ENCODE measurements around the gene CCR4.

CCR4 gene

GRCh38 chr3:32995098-32995497 is 43.7 kb downstream of the CCR4 start:
- H3K4me3 ChIP-seq (ENCODE audit: insufficient read depth, low read depth, low read length, poor library complexity, severe bottlenecking), result no peak overlapping the region
- H3K9me3 ChIP-seq (ENCODE audit: control insufficient read depth, low read length), result no peaks in the 10 kb centered on the region
- no peak for DNase-seq
- H3K4me1 ChIP-seq (ENCODE audit: control insufficient read depth, insufficient read depth, low read length, poor library complexity, severe bottlenecking), result peaks cover 37% of the 10 kb centered on the region
- H3K27me3 ChIP-seq (replicated peaks; ENCODE audit: control insufficient read depth, insufficient read depth, low read length, poor library complexity, severe bottlenecking), result no peaks in the 10 kb centered on the region
- H3K27ac ChIP-seq (ENCODE audit: insufficient read depth, low read length, poor library complexity, severe bottlenecking), result no peak overlapping the region
- no peaks in the 10 kb centered on the region for H3K36me3 ChIP-seq (ENCODE audit: control insufficient read depth, insufficient read depth, low read length)

DNA sequence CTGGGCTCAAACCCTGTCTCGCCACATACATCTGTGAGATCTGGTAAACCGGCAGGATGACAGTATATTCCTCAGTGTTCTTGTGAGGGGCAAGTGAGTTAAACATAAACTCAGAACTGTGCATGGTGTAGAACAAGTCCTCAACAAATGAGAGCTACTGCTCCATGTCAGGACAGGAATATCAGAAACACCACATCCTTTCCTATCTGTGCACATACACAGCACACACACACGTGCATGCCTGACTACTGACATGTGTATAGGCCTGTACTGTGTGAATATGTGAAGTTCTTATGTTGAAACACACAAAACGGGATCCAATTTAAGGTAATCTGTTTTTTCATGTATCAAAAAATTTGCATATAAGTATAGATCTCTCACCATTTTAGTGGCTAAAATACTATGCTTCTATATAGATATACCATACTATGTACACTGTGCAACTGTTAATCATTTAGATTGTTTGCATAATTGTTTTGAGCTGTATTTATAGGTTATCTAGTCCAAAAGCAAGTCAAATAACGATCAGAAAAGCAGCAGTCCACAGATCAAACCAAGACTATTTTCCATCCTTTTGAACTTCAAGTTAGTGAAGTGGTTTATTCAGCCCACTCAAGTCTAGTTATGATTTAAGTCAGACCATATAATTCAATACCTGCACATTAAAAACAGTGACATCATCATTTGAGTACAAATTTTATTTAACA is 44.8 kb downstream of the CCR4 start:
- H3K9me3 ChIP-seq (ENCODE audit: control insufficient read depth, low read length), result no peaks in the 10 kb centered on the region
- DNase-seq, result no peak
- no peaks in the 10 kb centered on the region for H3K36me3 ChIP-seq (ENCODE audit: control insufficient read depth, insufficient read depth, low read length)
- peaks cover 44% of the 10 kb centered on the region for H3K4me1 ChIP-seq (ENCODE audit: control insufficient read depth, insufficient read depth, low read length, poor library complexity, severe bottlenecking)
- H3K27ac ChIP-seq (ENCODE audit: insufficient read depth, low read length, poor library complexity, severe bottlenecking), result no peak overlapping the region
- H3K4me3 ChIP-seq (ENCODE audit: insufficient read depth, low read depth, low read length, poor library complexity, severe bottlenecking), result no peak overlapping the region
- no peaks in the 10 kb centered on the region for H3K27me3 ChIP-seq (replicated peaks; ENCODE audit: control insufficient read depth, insufficient read depth, low read length, poor library complexity, severe bottlenecking)

GRCh38 chr3:32996755-32997091 is 45.3 kb downstream of the CCR4 start:
- Histone ChIP-seq H3K27me3 (replicated peaks; ENCODE audit: control insufficient read depth, insufficient read depth, low read length, poor library complexity, severe bottlenecking) (no peaks in the 10 kb centered on the region), H3K9me3 (ENCODE audit: control insufficient read depth, low read length) (no peaks in the 10 kb centered on the region)
- DNase-seq, result no peak

DNA sequence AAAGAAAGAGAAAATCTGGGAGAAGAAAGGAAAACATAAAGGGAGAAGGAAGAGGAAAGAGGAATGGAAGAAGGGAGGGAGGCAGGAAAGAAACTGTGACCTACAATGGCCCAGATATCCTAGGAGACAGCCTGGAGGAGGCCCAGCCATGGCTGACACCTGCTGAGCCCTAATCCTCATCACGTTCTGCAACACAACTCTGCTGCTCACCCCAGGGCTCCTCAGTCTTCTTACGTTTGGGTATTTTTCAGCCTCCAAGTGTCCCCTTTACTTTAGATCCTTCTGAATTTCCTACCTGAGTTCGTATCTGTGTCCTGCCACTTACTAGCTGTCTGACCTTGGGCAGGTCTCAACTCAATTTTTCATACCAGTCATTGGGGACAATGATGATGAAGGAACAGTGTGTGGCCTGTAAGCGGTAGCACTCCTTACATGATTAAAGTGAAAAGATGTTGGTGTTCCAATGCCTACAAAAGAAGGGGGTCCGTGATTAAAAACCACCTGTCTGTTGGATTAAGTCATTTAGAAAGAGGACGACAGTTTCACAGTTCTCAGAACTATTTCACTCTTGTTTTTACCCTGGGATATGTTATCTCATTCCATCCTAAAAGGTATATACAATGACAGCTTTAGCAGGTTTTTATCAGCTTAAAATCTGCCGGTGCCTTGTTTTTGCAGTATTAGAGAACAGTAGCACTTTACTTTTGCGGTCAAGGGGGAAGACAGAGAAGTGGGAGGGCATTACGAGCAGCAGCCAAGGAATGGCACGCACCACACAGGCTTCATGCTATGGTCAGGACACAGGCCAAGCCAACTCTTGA is 47.4 kb downstream of the CCR4 start:
- Histone ChIP-seq H3K36me3 (ENCODE audit: control insufficient read depth, insufficient read depth, low read length) (no peaks in the 10 kb centered on the region), H3K4me1 (ENCODE audit: control insufficient read depth, insufficient read depth, low read length, poor library complexity, severe bottlenecking) (peaks cover 43% of the 10 kb centered on the region), H3K4me3 (ENCODE audit: insufficient read depth, low read depth, low read length, poor library complexity, severe bottlenecking) (no peak overlapping the region), H3K27ac (ENCODE audit: insufficient read depth, low read length, poor library complexity, severe bottlenecking) (peak overlapping the region; percentile 43), H3K27me3 (replicated peaks; ENCODE audit: control insufficient read depth, insufficient read depth, low read length, poor library complexity, severe bottlenecking) (no peaks in the 10 kb centered on the region), H3K9me3 (ENCODE audit: control insufficient read depth, low read length) (no peaks in the 10 kb centered on the region)
- DNase-seq, result no peak

More at GRCh38 chr3:32996755-32997091, 45.3 kb downstream of the CCR4 start:
- Histone ChIP-seq H3K27ac (ENCODE audit: insufficient read depth, low read length, poor library complexity, severe bottlenecking) (no peak overlapping the region), H3K4me3 (ENCODE audit: insufficient read depth, low read depth, low read length, poor library complexity, severe bottlenecking) (no peak overlapping the region), H3K36me3 (ENCODE audit: control insufficient read depth, insufficient read depth, low read length) (no peaks in the 10 kb centered on the region), H3K4me1 (ENCODE audit: control insufficient read depth, insufficient read depth, low read length, poor library complexity, severe bottlenecking) (peaks cover 48% of the 10 kb centered on the region)

DNA sequence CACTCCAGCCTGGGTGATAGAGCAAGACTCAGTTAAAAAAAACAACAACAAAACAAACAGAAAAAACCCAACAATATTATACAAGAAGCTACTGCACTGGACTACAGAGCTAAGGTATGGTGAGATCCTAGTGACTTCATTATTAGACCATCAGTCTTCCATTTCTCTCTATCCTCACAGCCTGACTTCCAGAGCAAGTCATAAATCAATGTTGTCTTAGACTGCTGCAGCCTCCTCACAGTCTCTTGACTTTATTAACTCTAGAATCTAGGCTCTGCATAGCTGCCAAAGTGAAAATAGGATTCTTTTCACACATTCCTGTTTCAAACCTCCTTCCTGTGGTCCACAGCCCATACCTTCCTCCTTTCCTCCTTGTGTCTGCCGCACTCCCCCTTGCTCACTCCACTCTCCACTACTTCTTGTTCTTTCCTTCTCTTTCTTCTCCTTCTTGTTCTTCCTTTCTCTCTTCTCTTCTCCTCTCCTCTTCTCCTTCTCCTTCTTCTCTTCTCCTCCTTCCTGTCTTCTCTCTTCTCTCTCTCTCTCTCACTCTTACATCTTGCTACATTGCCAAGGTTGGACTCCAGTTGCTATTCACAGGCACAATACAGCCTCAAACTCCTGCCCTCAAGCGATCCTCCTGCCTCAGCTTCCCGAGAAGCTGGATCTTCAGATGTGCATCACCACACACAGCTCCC is 49.4 kb downstream of the CCR4 start:
- no peak overlapping the region for H3K27ac ChIP-seq (ENCODE audit: insufficient read depth, low read length, poor library complexity, severe bottlenecking)
- no peaks in the 10 kb centered on the region for H3K36me3 ChIP-seq (ENCODE audit: control insufficient read depth, insufficient read depth, low read length)
- no peak for DNase-seq
- peaks cover 43% of the 10 kb centered on the region for H3K4me1 ChIP-seq (ENCODE audit: control insufficient read depth, insufficient read depth, low read length, poor library complexity, severe bottlenecking)
- H3K4me3 ChIP-seq (ENCODE audit: insufficient read depth, low read depth, low read length, poor library complexity, severe bottlenecking), result no peak overlapping the region
- H3K9me3 ChIP-seq (ENCODE audit: control insufficient read depth, low read length), result no peaks in the 10 kb centered on the region
- H3K27me3 ChIP-seq (replicated peaks; ENCODE audit: control insufficient read depth, insufficient read depth, low read length, poor library complexity, severe bottlenecking), result no peaks in the 10 kb centered on the region

DNA sequence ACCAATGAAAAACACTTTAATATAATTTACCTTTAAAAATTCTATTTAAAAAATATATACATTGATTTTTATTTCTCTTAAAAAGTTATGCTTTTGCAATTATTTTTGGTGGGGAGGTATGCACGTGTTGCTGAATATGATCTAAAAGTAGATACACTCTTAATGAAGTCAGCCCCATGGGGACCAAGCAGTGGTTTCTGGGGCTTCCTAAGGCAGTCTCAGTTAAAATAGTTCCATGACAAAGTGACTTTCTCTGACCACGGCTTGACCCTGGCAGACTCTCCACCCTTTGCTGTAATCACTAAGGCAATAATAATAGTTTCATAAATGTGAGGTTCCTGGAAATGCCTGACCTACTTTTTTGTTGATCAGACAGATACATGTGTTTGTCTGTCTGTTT is 50.4 kb downstream of the CCR4 start:
- Histone ChIP-seq H3K27ac (ENCODE audit: insufficient read depth, low read length, poor library complexity, severe bottlenecking) (no peak overlapping the region), H3K9me3 (ENCODE audit: control insufficient read depth, low read length) (no peaks in the 10 kb centered on the region), H3K36me3 (ENCODE audit: control insufficient read depth, insufficient read depth, low read length) (no peaks in the 10 kb centered on the region), H3K4me3 (ENCODE audit: insufficient read depth, low read depth, low read length, poor library complexity, severe bottlenecking) (no peak overlapping the region), H3K27me3 (replicated peaks; ENCODE audit: control insufficient read depth, insufficient read depth, low read length, poor library complexity, severe bottlenecking) (no peaks in the 10 kb centered on the region), H3K4me1 (ENCODE audit: control insufficient read depth, insufficient read depth, low read length, poor library complexity, severe bottlenecking) (peaks cover 45% of the 10 kb centered on the region)
- DNase-seq, result no peak

- Histone ChIP-seq H3K36me3 (ENCODE audit: control insufficient read depth, insufficient read depth, low read length) (no peaks in the 10 kb centered on the region), H3K4me1 (ENCODE audit: control insufficient read depth, insufficient read depth, low read length, poor library complexity, severe bottlenecking) (peaks cover 47% of the 10 kb centered on the region), H3K27me3 (replicated peaks; ENCODE audit: control insufficient read depth, insufficient read depth, low read length, poor library complexity, severe bottlenecking) (no peaks in the 10 kb centered on the region), H3K9me3 (ENCODE audit: control insufficient read depth, low read length) (no peaks in the 10 kb centered on the region), H3K4me3 (ENCODE audit: insufficient read depth, low read depth, low read length, poor library complexity, severe bottlenecking) (no peak overlapping the region), H3K27ac (ENCODE audit: insufficient read depth, low read length, poor library complexity, severe bottlenecking) (no peak overlapping the region)
- DNase-seq, result no peak
Measured at GRCh38 chr3:33003308-33003707, 51.9 kb downstream of the CCR4 start.

- Histone ChIP-seq H3K4me1 (ENCODE audit: control insufficient read depth, insufficient read depth, low read length, poor library complexity, severe bottlenecking) (peaks cover 44% of the 10 kb centered on the region), H3K27me3 (replicated peaks; ENCODE audit: control insufficient read depth, insufficient read depth, low read length, poor library complexity, severe bottlenecking) (no peaks in the 10 kb centered on the region), H3K27ac (ENCODE audit: insufficient read depth, low read length, poor library complexity, severe bottlenecking) (no peak overlapping the region), H3K36me3 (ENCODE audit: control insufficient read depth, insufficient read depth, low read length) (no peaks in the 10 kb centered on the region), H3K4me3 (ENCODE audit: insufficient read depth, low read depth, low read length, poor library complexity, severe bottlenecking) (no peak overlapping the region), H3K9me3 (ENCODE audit: control insufficient read depth, low read length) (no peaks in the 10 kb centered on the region)
- no peak for DNase-seq
Measured at GRCh38 chr3:33004205-33004604, 52.8 kb downstream of the CCR4 start.

- no peaks in the 10 kb centered on the region for H3K9me3 ChIP-seq (ENCODE audit: control insufficient read depth, low read length)
- no peak overlapping the region for H3K4me3 ChIP-seq (ENCODE audit: insufficient read depth, low read depth, low read length, poor library complexity, severe bottlenecking)
- DNase-seq, result no peak
- H3K27me3 ChIP-seq (replicated peaks; ENCODE audit: control insufficient read depth, insufficient read depth, low read length, poor library complexity, severe bottlenecking), result no peaks in the 10 kb centered on the region
- H3K4me1 ChIP-seq (ENCODE audit: control insufficient read depth, insufficient read depth, low read length, poor library complexity, severe bottlenecking), result peaks cover 42% of the 10 kb centered on the region
- H3K27ac ChIP-seq (ENCODE audit: insufficient read depth, low read length, poor library complexity, severe bottlenecking), result no peak overlapping the region
- H3K36me3 ChIP-seq (ENCODE audit: control insufficient read depth, insufficient read depth, low read length), result no peaks in the 10 kb centered on the region
Measured at GRCh38 chr3:33004961-33005360, 53.5 kb downstream of the CCR4 start.

Data from effector memory CD4-positive, alpha-beta T cell (primary cell).